Stimulated activated CD4-positive, alpha-beta T cell treated with anti-CD3 and anti-CD28 coated beads, Interleukin-4, amount 100 ng/mL, for 1 hour (primary cell): Measurements from ENCODE around the gene HOXD10.

ENCODE experiments used
- DNase-seq: peaks from one replicate; pipeline ENCODE4 v3.0.0-alpha.2; 2020

Gene HOXD10

GRCh38 chr2:176152350-176153181 is 36.0 kb downstream of the HOXD10 start:
- DNase-seq: no peak

GRCh38 chr2:176154576-176155252 is 38.1 kb downstream of the HOXD10 start:
- no peak for DNase-seq

DNA sequence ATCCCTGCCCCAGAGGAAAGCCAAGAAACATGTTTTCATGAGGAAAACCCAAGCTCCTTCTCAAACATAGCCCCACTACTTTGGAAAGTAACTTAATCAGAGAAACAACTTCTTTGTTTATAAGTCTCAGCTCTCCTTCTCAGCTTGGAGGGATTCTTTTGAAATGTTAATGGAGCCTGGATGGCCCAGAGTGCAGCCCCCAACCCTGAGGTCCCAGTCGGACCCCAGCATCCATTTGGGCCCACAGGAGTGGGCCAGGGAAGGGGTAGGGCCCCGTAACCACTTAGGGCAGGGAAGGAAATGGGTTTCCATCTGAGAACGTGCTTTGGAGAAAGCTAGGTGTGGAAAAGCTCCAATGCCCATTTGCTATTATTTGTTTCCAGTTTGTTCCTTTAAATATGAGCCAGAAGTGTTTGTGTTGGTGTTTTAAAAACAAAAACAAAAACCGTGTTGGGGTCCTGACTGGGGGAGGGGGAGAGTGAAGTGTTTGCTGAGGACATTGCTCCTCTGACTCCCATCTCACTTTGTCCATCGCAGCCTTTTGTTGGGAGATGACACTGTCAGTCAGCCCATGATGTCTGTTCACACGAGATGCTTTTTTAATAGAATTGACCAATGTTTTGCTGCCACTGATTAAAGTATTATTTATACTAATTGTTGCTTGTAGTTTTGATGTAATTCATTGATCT is 38.9 kb downstream of the HOXD10 start:
- DNase-seq: no peak

GRCh38 chr2:176156301-176156806 is 39.8 kb downstream of the HOXD10 start:
- no peak for DNase-seq

- no peak for DNase-seq
These were observed 40.4 kb downstream of the HOXD10 start, which contains the start of gene HOXD3 for GRCh38 chr2:176156807-176157498. HOXD3 (plus strand) TSS chr2:176157307; CDS start chr2:176169115, 11,808 bp downstream.

DNA sequence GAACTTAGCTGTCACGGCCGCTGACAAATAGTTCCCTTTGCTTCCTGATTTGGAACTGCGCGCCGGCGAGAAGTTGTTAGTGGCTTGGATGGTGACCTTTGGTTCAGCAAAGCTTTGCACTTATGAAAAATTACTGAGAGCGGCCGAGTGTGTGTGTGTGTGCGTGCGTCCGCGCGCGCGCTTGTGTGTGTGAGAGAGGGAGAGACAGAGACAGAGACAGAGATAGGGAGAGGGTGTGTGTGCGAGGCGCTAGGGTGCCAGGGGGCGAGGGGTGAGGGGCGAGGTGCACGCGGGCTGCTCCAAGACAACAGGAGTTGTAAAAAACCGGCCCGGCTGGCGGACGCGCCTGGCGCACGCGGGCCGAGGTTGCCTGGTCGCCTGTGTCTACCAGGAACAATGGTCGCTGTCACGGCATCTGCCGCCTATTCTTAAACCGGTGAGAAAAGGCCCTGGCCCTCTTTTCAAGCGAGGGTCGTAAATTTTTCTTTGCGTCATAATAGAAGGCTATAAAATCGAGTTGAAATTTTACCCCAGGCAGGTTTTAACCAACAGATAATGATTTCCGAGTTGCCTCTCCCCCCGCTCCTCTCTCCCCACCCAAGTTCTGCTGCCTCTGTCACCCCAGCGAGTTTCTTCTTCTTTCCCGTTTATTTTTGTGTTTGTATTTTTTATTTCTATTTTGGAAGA is 41.1 kb downstream of the HOXD10 start:
- DNase-seq: no peak

DNA sequence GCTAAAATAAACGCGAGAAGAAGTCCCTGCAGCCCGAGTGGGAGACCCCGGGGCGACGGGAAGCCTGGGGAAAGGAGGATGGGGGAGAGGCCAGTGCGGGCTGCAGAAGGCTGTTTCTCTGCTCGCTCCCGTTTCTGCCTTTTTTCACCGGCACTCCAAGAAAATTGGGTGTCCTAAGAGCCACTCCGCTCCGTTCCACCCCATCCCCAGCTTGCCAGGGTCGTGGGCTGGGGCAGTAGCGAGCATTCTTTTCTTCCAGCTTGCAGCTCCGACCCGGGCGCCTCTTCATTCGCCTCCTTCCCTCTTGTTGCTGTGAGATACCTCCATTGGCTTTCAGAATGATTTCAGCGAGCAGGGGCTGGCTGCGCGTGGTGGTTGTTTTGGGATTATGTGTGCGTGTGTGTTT is 41.6 kb downstream of the HOXD10 start:
- no peak for DNase-seq

GRCh38 chr2:176158855-176159662 is 42.5 kb downstream of the HOXD10 start:
- DNase-seq: no peak

DNA sequence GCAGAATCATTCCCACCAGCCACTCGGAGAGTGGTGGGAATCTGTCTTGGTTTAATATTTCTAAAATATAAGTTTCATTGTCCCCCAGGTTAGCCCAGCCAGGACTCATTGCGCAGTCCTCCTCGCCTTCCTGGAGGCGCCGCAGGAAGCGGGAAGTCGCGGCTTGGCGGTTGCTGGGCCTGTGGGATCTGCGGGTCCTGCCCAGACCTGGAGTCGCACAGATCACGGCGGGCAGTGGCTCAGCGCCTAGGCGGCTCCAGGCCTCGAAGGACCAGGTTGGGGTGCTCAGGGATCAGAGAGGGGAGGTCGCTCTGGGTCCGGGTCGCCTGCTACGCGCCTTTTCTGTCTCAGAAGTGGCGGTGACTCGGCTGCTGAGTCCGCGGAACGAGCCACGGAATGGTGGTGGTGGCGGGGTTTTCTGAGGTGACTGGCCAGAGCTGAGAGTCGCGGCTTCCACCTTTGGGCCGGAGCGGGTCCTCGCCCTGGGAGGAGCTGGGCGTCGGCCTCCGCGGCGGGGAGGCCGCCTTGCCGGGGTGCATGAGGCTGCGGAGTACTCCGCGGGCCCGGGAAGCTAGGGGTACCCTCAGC is 43.2 kb downstream of the HOXD10 start:
- DNase-seq: no peak

DNA sequence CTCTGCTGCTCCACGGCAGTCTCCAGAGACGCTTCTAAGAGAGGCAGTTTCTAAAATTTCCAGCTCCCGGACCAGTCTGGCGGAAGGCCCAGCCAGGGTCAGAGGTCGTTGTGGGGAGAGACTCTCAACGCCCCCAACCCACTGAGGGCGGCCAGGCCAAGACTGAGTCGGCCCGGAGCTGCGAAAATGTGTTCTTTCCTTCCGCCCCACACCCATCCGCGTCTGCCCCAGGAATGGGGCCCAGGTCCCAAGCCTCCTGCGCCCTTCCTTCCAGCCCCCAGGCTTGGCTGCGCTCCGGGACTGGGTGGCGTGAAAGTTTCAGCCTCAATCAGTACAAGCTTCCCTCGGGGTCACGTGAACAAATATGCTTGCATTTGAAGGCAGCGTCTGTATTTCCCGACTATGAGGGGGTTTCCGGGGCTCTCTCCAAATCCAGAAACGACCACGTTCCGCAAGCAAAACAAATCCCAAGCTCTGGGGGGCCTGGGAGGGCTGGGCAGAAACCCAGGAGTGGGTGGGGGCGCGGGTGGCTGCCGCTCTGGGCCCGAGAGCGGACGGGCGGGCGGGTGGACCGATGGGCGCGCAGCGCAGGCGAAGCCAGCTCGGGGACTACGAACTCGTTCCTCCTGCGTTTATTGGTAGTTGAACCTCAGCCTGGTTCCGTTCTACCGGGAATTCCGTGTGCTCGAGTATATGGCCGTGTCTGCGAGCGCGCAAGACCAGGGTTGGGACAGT is 43.8 kb downstream of the HOXD10 start:
- DNase-seq: no peak

- no peak for DNase-seq
These were observed 44.6 kb downstream of the HOXD10 start for GRCh38 chr2:176160986-176161824.

GRCh38 chr2:176161825-176162626 is 45.4 kb downstream of the HOXD10 start:
- no peak for DNase-seq

DNA sequence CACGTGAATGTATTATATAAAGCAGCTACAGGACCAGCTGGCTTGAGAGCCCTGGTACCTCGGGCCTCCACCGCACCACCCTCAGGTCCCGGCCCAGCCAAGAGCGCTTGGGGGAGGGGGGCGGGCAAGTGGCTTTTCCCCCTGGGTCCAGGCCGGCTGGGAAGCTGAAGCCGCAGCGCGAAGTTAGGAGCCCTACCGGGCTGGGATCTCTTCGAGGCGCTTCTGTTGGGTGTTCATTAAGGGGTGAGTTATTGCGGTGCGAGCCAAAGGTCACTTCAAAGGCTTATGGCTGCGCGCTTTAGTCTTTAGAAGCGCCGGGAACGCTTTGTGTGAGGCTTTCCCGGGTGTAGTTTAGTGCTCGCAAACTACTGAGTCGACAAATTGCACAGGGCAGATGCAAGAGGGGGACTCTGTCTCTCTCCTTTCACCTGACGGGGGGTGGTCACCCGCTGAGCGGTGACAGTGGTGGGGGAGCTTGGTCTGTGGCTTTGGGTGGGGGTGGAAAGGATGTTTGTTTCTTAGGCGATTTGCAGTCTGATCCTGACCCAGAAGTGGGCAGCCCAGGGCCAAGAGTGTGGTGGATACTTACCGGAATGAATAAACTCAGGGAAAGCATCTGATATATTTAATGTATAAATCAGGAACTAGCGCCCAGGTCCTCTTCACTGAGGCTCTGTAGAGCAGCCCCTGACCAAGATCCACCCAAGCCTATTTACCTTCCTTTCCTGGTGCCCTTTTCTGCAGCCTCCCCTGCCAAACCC is 46.5 kb downstream of the HOXD10 start:
- DNase-seq: no peak

DNA sequence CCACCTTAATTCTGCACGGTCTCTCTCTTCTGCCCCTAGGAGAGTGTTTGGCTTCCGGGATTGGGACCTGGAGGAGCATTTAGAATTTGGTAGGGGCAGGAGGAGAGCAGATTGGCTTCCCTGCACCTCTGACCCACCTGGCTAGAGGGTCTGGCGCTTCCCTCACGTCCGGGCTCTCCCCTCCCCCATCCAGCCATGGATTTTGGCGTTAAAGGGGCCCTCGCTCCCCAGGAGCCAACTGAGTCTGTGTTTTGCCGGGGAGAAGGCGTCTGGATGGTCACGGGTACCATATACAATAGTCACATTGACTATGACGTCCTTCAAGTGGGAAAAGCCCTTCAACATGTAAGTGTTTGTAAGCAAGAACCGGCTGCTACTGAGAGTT is 47.1 kb downstream of the HOXD10 start:
- DNase-seq: no peak

DNA sequence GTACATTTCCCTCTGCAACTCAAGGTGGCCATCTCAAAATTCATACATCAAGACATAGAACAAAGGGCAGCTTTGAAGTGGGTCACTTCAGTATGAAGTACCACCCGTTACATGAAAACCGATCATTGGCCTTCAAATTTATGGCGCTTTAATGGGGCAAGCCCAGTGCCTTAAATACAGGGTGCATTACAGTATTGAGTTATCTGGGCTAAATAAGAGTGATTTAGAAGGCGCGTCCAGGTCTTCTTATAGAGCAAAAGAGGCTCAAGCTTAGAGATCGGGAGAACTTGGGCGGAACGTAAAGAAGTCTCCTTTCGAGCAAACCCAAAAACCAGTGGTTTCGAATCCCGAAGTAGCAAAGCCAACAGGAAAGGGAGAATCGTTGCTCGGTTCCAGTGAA is 47.6 kb downstream of the HOXD10 start:
- no peak for DNase-seq

DNA sequence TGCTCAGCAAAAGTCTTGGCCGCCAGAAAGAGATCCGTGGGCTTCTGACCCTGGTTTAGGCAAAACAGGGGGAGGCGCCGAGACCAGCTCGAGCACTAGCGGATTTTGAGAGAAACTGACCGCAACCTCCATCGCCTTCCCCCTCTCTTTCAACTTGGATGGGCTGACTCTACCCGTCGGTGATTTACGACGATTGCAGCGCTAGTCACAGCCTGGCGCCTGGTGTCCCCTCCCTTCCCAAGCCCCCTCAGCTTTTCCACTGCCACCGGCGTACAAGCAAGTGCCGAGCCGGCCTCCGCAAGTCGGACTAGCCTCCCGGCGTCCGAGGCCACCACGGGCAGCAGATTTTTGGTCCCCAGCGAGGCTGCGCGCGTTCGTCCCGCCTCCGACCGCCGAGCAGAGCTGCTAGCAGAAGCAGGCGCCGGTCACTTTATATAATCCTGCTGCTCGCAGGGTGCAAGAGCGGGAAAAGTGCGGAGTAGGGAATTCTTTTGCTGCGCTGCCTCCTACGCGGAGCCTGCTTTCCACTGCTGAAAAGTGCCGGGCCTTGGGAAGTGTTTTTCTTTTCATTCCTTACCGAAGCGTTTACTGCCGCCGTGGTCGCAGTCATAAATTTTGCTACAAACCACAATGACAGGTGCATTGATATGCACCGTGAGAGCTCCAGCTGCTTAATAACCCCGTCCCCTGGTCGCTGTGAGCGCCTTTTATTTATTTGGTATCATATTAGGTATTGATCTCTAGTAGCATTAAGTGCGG is 48.2 kb downstream of the HOXD10 start:
- no peak for DNase-seq
